HepG2 (cell line): ENCODE measurements around the gene NCBP2. TPM values are rescaled to one million over a fixed set of nuclear protein-coding genes. Genes with fewer than 3 reads are reported as not detected.

Source experiments
- EP300 ChIP-seq, 3 experiments: sonication (generic) in 1 of 3; formaldehyde crosslinking in 1 of 3; IDR thresholded peaks; 2 replicates each; pipeline versions ENCODE4 v1.5.1 to v1.6.1; 2011 to 2020; ENCODE audit warnings: low read depth in 2 of 3, low read length in 2 of 3, borderline replicate concordance in 1 of 3, improper control_type of control experiment in 1 of 3, mild to moderate bottlenecking in 1 of 3, missing genetic modification reagents in 1 of 3, moderate library complexity in 1 of 3
- ESRRA ChIP-seq: sonication (generic); formaldehyde crosslinking; IDR thresholded peaks from 2 replicates; pipeline ENCODE4 v1.5.1; 2020; ENCODE audit warnings: mild to moderate bottlenecking, low read depth, missing genetic modification reagents
- FOXJ3 ChIP-seq: sonication (generic); formaldehyde crosslinking; IDR thresholded peaks from 2 replicates; pipeline ENCODE4 v1.4.0; 2020; ENCODE audit warnings: missing genetic modification reagents, mild to moderate bottlenecking, borderline replicate concordance
- FOXO4 ChIP-seq: sonication (generic); formaldehyde crosslinking; conservative IDR thresholded peaks from 2 replicates; pipeline ENCODE4 v1.8.1; 2023; ENCODE audit warnings: missing genetic modification reagents
- HOXA3 ChIP-seq: sonication (generic); formaldehyde crosslinking; IDR thresholded peaks from 2 replicates; pipeline ENCODE4 v1.5.0; 2020; ENCODE audit warnings: missing genetic modification reagents
- JUND ChIP-seq: sonication (generic); formaldehyde crosslinking; IDR thresholded peaks from 2 replicates; pipeline ENCODE4 v1.8.0; 2022; ENCODE audit warnings: mild to moderate bottlenecking, missing genetic modification reagents
- MIER3 ChIP-seq: IDR thresholded peaks from 2 replicates; pipeline ENCODE4 v1.6.1; 2016; ENCODE audit warnings: missing compliant biosample characterization, borderline replicate concordance
- MXI1 ChIP-seq: IDR thresholded peaks from 3 replicates; pipeline ENCODE4 v1.6.1; 2012; ENCODE audit warnings: low read depth, low read length, inconsistent platforms, borderline replicate concordance
- PPARG ChIP-seq: conservative IDR thresholded peaks from 2 replicates; pipeline ENCODE4 v1.6.1; 2016; ENCODE audit warnings: missing biosample characterization, missing genetic modification reagents
- SIN3A ChIP-seq: IDR thresholded peaks from 2 replicates; pipeline ENCODE4 v1.6.1; 2011; ENCODE audit warnings: low read depth, mild to moderate bottlenecking, control low read depth, low read length, borderline replicate concordance
- SPEN ChIP-seq: sonication (generic); formaldehyde crosslinking; IDR thresholded peaks from 2 replicates; pipeline ENCODE4 v1.5.1; 2020; ENCODE audit warnings: low read depth, mild to moderate bottlenecking, missing genetic modification reagents
- YEATS4 ChIP-seq: sonication (generic); formaldehyde crosslinking; IDR thresholded peaks from 2 replicates; pipeline ENCODE4 v1.4.0; 2020; ENCODE audit warnings: missing genetic modification reagents, borderline replicate concordance
- ZNF280D ChIP-seq: sonication (generic); formaldehyde crosslinking; IDR thresholded peaks from 2 replicates; pipeline ENCODE4 v1.5.1; 2020; ENCODE audit warnings: mild to moderate bottlenecking, missing genetic modification reagents
- ZNF317 ChIP-seq: sonication (generic); formaldehyde crosslinking; IDR thresholded peaks from 2 replicates; pipeline ENCODE4 v1.5.0; 2020; ENCODE audit warnings: mild to moderate bottlenecking, missing genetic modification reagents
- ZNF335 ChIP-seq: sonication (generic); formaldehyde crosslinking; IDR thresholded peaks from 2 replicates; pipeline ENCODE4 v1.4.0; 2020; ENCODE audit warnings: missing genetic modification reagents
- ZNF414 ChIP-seq: sonication (generic); formaldehyde crosslinking; IDR thresholded peaks from 2 replicates; pipeline ENCODE4 v1.5.0; 2020; ENCODE audit warnings: missing genetic modification reagents
- ZNF543 ChIP-seq: sonication (generic); formaldehyde crosslinking; IDR thresholded peaks from 2 replicates; pipeline ENCODE4 v1.4.0; 2020; ENCODE audit warnings: mild to moderate bottlenecking, missing genetic modification reagents
- ZNF564 ChIP-seq: sonication (generic); formaldehyde crosslinking; IDR thresholded peaks from 2 replicates; pipeline ENCODE4 v1.8.1; 2023; ENCODE audit warnings: mild to moderate bottlenecking, missing genetic modification reagents
- ZNF710 ChIP-seq: sonication (generic); formaldehyde crosslinking; IDR thresholded peaks from 2 replicates; pipeline ENCODE4 v1.5.0; 2020; ENCODE audit warnings: mild to moderate bottlenecking, missing genetic modification reagents, borderline replicate concordance
- ZNF724P ChIP-seq: sonication (generic); formaldehyde crosslinking; IDR thresholded peaks from 2 replicates; pipeline ENCODE4 v1.8.0; 2022; ENCODE audit warnings: missing genetic modification reagents, borderline replicate concordance
- ZNF761 ChIP-seq: sonication (generic); formaldehyde crosslinking; conservative IDR thresholded peaks from 2 replicates; pipeline ENCODE4 v1.4.0; 2020; ENCODE audit warnings: mild to moderate bottlenecking, missing genetic modification reagents
- ZNF792 ChIP-seq: IDR thresholded peaks from 2 replicates; pipeline ENCODE4 v1.6.1; 2016
- polyA plus RNA-seq, 8 experiments: library from polyadenylated mRNA; depleted of rRNA in 3 of 8; stranded (reverse) in 7 of 8; unstranded in 1 of 8; fragments of >200 nt; fragmentation: Illumina TruSeq in 4 of 8; extraction: Trizol in 4 of 8; gene quantifications; 2 replicates each; pipeline versions ENCODE4 v1.2.1 to v1.2.3, GENCODE V29; 2011 to 2016; ENCODE audit warnings: low read depth in 4 of 8, missing spikeins in 1 of 8, mixed read lengths in 1 of 8; ENCODE audit not compliant: insufficient read depth in 1 of 8
- total RNA-seq, 5 experiments: library from RNA; depleted of rRNA; stranded (reverse); fragments of >200 nt; fragmentation: Illumina TruSeq; extraction: Trizol; gene quantifications; 2 replicates each; pipeline ENCODE4 v1.2.3, GENCODE V29; 2016; ENCODE audit warnings: low read depth in 1 of 5

NCBP2 gene
- total and polyA plus RNA-seq, 2 of the 13 experiments (the other 11 are each of a cell fraction or from before 2014, with no cell fraction given) = 58.7 to 95.5 TPM

- TF ChIP-seq ZNF710 (CRISPR knock-in tag) (peak; percentile 82), ZNF280D (CRISPR knock-in tag) (no peak), ZNF543 (peak; percentile 35; the same call in 1 of the 2 replicates), HOXA3 (peak; percentile 79), FOXJ3 (peak; percentile 73; the same call in 1 of the 2 replicates), ESRRA (CRISPR knock-in tag) (peak; percentile 54; the same call in 1 of the 2 replicates), MIER3 (CRISPR knock-in tag) (0 out of 2 replicates have a peak, but pooled peaks have one; percentile 40), ZNF792 (CRISPR knock-in tag) (peak; percentile 26; the same call in 1 of the 2 replicates), SIN3A (peak; percentile 37; the same call in 1 of the 2 replicates), ZNF335 (CRISPR knock-in tag) (no peak), ZNF414 (CRISPR knock-in tag) (0 out of 2 replicates have a peak, but pooled peaks have one; percentile 44), ZNF724P (CRISPR knock-in tag) (peak; percentile 66; the same call in 1 of the 2 replicates), ZNF564 (CRISPR knock-in tag) (peak; percentile 58), SPEN (CRISPR knock-in tag) (peak; percentile 78), YEATS4 (CRISPR knock-in tag) (peak; percentile 68; the same call in 1 of the 2 replicates), JUND (CRISPR knock-in tag) (no peak), EP300 (IDR thresholded peaks at IDR 0.05; ENCODE audit: low read depth in 2 of 2, low read length in 2 of 2) (peak in 1 of 2 experiments; percentile 45; a peak in 1 of 4 replicates), EP300 (CRISPR knock-in tag; IDR thresholded peaks at IDR 0.05; ENCODE audit: borderline replicate concordance) (no peak), ZNF317 (CRISPR knock-in tag) (peak; percentile 47; the same call in 1 of the 2 replicates), FOXO4 (CRISPR knock-in tag) (no peak), PPARG (CRISPR knock-in tag) (peak; percentile 54), ZNF761 (CRISPR knock-in tag) (no peak), MXI1 (peak; percentile 26; the same call in 1 of the 3 replicates)
Observed at GRCh38 chr3:196988241-196989029, 46.1 kb upstream of the NCBP2 start (continued).
